A673 (cell line): ENCODE data around the gene RGS6.

Experiments used
- CTCF ChIP-seq: fragments of 300-800, 200-600 bp; sonication (generic); conservative IDR thresholded peaks from 2 replicates; pipeline ENCODE4 v1.5.1; 2017; ENCODE audit warnings: low read depth, mild to moderate bottlenecking, antibody characterized with exemption, low read length, moderate library complexity, mixed read lengths
- EZH2 ChIP-seq: fragments of 200-600 bp; sonication (generic); IDR thresholded peaks from 2 replicates; pipeline ENCODE4 v1.6.1; 2017; ENCODE audit warnings: borderline replicate concordance, low read depth, mild to moderate bottlenecking, mixed read lengths, antibody characterized with exemption, low read length; ENCODE audit not compliant: poor library complexity, severe bottlenecking

- TF ChIP-seq CTCF, result no peak
- TF ChIP-seq EZH2, result no peak
Observed at GRCh38 chr14:71885301-71885700, 46.9 kb upstream of the RGS6 start.
